ENCODE measurements around the gene IGBP1.

Gene IGBP1

DNA sequence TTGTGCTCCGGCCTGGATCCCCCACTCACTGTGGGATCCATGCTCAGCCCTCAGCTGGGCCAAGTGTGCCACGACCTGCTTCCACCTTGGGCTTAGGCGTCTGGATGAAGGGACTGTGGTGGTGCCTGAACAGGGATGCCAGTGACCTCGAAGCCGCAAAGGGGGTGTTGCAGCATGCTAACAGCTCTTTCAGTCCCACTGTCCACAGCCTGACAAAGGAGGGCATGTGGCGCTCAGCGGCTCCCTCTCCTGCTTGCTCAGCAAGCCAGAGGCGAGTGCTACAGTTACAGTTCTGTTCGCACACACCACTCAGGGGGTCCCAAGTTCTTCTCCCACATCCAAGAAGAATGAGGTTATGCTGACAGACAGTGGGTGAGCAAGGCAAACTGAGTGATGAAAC, 5.2 kb upstream of the IGBP1 start:
- no peak for DNase-seq
- H3K4me3 Mint-ChIP-seq: no peak overlapping the region
- peaks cover 26% of the 10 kb centered on the region for H3K4me1 Mint-ChIP-seq
- TF ChIP-seq, protein P1, sequence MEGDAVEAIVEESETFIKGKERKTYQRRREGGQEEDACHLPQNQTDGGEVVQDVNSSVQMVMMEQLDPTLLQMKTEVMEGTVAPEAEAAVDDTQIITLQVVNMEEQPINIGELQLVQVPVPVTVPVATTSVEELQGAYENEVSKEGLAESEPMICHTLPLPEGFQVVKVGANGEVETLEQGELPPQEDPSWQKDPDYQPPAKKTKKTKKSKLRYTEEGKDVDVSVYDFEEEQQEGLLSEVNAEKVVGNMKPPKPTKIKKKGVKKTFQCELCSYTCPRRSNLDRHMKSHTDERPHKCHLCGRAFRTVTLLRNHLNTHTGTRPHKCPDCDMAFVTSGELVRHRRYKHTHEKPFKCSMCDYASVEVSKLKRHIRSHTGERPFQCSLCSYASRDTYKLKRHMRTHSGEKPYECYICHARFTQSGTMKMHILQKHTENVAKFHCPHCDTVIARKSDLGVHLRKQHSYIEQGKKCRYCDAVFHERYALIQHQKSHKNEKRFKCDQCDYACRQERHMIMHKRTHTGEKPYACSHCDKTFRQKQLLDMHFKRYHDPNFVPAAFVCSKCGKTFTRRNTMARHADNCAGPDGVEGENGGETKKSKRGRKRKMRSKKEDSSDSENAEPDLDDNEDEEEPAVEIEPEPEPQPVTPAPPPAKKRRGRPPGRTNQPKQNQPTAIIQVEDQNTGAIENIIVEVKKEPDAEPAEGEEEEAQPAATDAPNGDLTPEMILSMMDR (IDR thresholded peaks at IDR 0.05): no peak
- H3K36me3 Mint-ChIP-seq (ENCODE audit: low read depth): no peaks in the 10 kb centered on the region
- no peaks in the 10 kb centered on the region for H3K27me3 Mint-ChIP-seq (ENCODE audit: low read depth, poor library complexity)
- H3K27ac Mint-ChIP-seq: no peak overlapping the region
- H3K9me3 Mint-ChIP-seq: peaks cover 50% of the 10 kb centered on the region

DNA sequence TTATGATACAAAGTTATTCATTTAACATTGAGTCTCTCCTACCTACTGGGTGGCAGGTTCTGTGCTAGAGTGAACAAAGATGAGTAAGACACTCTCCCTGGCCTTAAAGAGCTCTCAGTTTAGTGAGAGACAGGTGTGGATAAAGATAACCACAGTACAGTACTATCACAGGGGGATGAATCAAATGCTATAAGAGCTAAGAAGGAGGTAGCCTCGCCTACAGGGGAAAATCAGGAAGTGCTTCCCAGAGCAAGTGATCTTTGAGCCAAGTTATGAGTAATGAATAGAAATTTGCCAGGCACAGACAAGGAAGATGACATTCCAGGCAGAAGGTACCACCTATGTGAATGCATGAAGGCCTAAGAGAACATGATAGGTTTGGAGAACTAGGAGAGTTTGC, 3.4 kb upstream of the IGBP1 start:
- no peaks in the 10 kb centered on the region for H3K36me3 Mint-ChIP-seq (ENCODE audit: low read depth)
- H3K9me3 Mint-ChIP-seq: peaks cover 43% of the 10 kb centered on the region
- H3K27ac Mint-ChIP-seq: no peak overlapping the region
- TF ChIP-seq, protein P1 (IDR thresholded peaks at IDR 0.05): no peak
- no peak for DNase-seq
- peaks cover 34% of the 10 kb centered on the region for H3K4me1 Mint-ChIP-seq
- H3K4me3 Mint-ChIP-seq: no peak overlapping the region
- no peaks in the 10 kb centered on the region for H3K27me3 Mint-ChIP-seq (ENCODE audit: low read depth, poor library complexity)

DNA sequence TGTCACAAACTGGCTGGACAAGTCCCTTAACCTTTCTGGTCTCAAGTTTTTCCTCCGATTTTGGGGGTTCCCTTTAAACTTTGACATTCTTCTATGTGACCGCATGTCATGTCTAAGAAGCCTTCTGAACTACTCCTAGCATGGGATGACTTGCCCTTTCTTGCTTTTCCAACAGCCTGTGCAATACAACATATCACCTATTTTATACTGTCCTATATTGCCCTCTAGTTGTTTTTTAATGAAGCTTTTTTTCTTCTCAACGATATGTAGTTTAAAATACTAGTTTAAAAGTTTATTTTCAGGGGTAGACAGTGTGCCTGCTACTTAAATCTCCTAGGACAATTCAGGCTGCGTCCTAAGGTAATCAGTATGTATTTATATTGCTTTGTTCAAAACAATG, 1.0 kb upstream of the IGBP1 start:
- H3K36me3 Mint-ChIP-seq (ENCODE audit: low read depth): peaks cover 12% of the 10 kb centered on the region
- H3K9me3 Mint-ChIP-seq: peaks cover 41% of the 10 kb centered on the region
- no peaks in the 10 kb centered on the region for H3K27me3 Mint-ChIP-seq (ENCODE audit: low read depth, poor library complexity)
- peak overlapping the region; percentile 99 for H3K4me3 Mint-ChIP-seq
- H3K27ac Mint-ChIP-seq: peak overlapping the region; percentile 59
- TF ChIP-seq, protein P1 (IDR thresholded peaks at IDR 0.05): no peak
- no peak for DNase-seq
- H3K4me1 Mint-ChIP-seq: peaks cover 44% of the 10 kb centered on the region

DNA sequence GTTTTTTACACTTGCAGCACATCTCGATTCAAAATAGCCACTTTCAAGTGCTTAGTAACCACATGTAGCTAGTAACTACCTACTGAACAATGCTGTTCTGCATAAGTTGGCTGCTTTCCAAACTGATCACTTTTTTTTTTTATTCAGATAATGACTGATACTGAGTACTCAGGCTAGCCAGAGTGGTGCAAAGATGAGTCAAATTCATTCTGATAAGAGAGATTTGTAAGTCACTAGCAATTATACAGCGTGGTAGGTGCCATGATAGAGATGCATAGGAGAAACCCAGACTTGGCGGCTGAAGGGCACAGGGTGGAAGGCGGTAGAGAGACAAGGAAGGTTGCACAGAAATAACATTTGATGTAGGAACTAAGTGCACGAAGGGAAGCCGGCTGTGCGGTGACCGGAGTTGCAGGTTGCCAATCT, 357 bp upstream of the IGBP1 start:
- Mint-ChIP-seq H3K27ac (peak overlapping the region; percentile 99), H3K4me1 (peaks cover 44% of the 10 kb centered on the region), H3K9me3 (peaks cover 44% of the 10 kb centered on the region), H3K36me3 (ENCODE audit: low read depth) (peaks cover 16% of the 10 kb centered on the region), H3K27me3 (ENCODE audit: low read depth, poor library complexity) (no peaks in the 10 kb centered on the region), H3K4me3 (peak overlapping the region; percentile 99)
- DNase-seq: no peak
- TF ChIP-seq, protein P1 (IDR thresholded peaks at IDR 0.05): no peak

DNA sequence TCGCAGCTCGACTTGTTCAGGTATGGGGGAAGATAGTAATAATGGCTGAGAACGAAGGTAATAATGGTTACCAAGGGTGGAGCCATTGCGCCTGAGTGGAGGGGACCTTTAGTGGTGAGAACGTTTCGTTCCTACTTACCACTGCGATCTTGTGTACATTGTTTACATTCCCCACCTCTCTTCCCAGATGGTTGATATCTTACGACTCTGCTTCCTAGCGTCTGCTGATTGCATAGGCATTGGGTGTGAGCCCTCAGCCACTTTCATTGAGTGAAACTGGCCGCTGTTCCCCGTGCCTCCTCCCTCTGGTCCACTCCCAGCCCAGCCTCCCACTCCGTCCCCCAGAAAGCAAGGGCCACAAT, 850 bp downstream of the IGBP1 start:
- Mint-ChIP-seq H3K27ac (peak overlapping the region; percentile 99), H3K27me3 (ENCODE audit: low read depth, poor library complexity) (no peaks in the 10 kb centered on the region), H3K9me3 (peaks cover 36% of the 10 kb centered on the region), H3K4me1 (peaks cover 34% of the 10 kb centered on the region), H3K4me3 (peak overlapping the region; percentile 99), H3K36me3 (ENCODE audit: low read depth) (peaks cover 16% of the 10 kb centered on the region)
- TF ChIP-seq, protein P1 (IDR thresholded peaks at IDR 0.05): no peak
- peak; percentile 7 for DNase-seq

DNA sequence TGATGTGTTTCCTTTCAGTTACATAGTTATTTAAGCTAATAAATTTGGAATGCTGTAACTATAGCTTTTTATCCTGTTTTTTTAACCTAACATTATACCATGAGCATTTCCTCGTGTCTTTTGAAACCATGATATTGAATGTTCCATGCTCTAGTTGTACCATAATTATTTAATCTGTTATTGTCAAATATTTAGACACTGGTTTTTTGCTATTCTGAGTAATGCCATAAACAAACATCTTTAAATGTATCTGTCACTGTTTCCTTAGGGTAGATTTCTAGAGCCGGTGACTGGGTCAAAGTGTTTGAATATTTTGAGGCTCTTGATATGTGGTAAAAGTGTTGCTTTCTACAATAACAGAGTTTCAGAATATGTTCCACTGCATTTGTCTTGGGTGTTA, 5.4 kb downstream of the IGBP1 start:
- Mint-ChIP-seq H3K4me3 (no peak overlapping the region), H3K27ac (no peak overlapping the region), H3K27me3 (ENCODE audit: low read depth, poor library complexity) (no peaks in the 10 kb centered on the region), H3K9me3 (peaks cover 47% of the 10 kb centered on the region), H3K36me3 (ENCODE audit: low read depth) (peaks cover 35% of the 10 kb centered on the region), H3K4me1 (peaks cover 18% of the 10 kb centered on the region)
- TF ChIP-seq, protein P1 (IDR thresholded peaks at IDR 0.05): no peak
- no peak for DNase-seq
